ENCODE data around the gene NEDD9.

GRCh38 chr6:11197850-11198249 is 34.6 kb downstream of the NEDD9 start:
- TF ChIP-seq CTCF (conservative IDR thresholded peaks at IDR 0.05; ENCODE audit: low read depth, low read length) (no peak), MAZ (IDR thresholded peaks at IDR 0.05; ENCODE audit: borderline replicate concordance, low read depth, low read length) (no peak), RAD21 (IDR thresholded peaks at IDR 0.05; ENCODE audit: low read length) (no peak), CHD1 (IDR thresholded peaks at IDR 0.05; ENCODE audit: low read depth, low read length) (no peak), USF2 (IDR thresholded peaks at IDR 0.05; ENCODE audit: low read depth, low read length) (no peak), SMC3 (IDR thresholded peaks at IDR 0.05; ENCODE audit: low read depth, low read length) (no peak), CEBPB (IDR thresholded peaks at IDR 0.05; ENCODE audit: low read depth, low read length) (no peak), POLR2A (IDR thresholded peaks at IDR 0.05; ENCODE audit: low read depth, low read length) (no peak), RFX5 (IDR thresholded peaks at IDR 0.05; ENCODE audit: low read depth, low read length) (no peak), MAFK (IDR thresholded peaks at IDR 0.05; ENCODE audit: low read depth, low read length) (no peak), MXI1 (IDR thresholded peaks at IDR 0.05; ENCODE audit: borderline replicate concordance, low read depth, low read length) (no peak), FOS (IDR thresholded peaks at IDR 0.05; ENCODE audit: low read depth, low read length) (no peak), NFE2L2 (IDR thresholded peaks at IDR 0.05; ENCODE audit: low read depth, low read length) (no peak)

Measured in IMR-90 (cell line).